ENCODE measurements around the gene SLC39A11. TPM values are rescaled to one million over a fixed set of nuclear protein-coding genes. Genes with fewer than 3 reads are reported as not detected.

The SLC39A11 gene
- polyA plus RNA-seq, 3 donors: 16.6 to 27.9 (median 26.6) TPM

GRCh38 chr17:72930031-72930430 lies 162.5 kb downstream of the SLC39A11 start:
- Mint-ChIP-seq H3K36me3 (peaks cover 30 to 39% of the 10 kb centered on the region in 2 donors), H3K27me3 (ENCODE audit: low read depth in 3 of 3) (peaks cover 0 to 5% (median 0%) of the 10 kb centered on the region in 3 donors), H3K27ac (peak overlapping the region in 3 of 7 donors; percentile 20 to 64 (median 23)), H3K9me3 (no peaks in the 10 kb centered on the region), H3K4me1 (peaks cover 9% of the 10 kb centered on the region), H3K4me3 (no peak overlapping the region)
- intact Hi-C loops (cut with micrococcal nuclease): no loop called here
- TF ChIP-seq, protein P1, sequence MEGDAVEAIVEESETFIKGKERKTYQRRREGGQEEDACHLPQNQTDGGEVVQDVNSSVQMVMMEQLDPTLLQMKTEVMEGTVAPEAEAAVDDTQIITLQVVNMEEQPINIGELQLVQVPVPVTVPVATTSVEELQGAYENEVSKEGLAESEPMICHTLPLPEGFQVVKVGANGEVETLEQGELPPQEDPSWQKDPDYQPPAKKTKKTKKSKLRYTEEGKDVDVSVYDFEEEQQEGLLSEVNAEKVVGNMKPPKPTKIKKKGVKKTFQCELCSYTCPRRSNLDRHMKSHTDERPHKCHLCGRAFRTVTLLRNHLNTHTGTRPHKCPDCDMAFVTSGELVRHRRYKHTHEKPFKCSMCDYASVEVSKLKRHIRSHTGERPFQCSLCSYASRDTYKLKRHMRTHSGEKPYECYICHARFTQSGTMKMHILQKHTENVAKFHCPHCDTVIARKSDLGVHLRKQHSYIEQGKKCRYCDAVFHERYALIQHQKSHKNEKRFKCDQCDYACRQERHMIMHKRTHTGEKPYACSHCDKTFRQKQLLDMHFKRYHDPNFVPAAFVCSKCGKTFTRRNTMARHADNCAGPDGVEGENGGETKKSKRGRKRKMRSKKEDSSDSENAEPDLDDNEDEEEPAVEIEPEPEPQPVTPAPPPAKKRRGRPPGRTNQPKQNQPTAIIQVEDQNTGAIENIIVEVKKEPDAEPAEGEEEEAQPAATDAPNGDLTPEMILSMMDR (IDR thresholded peaks at IDR 0.05): no peak
- no peak overlapping the region for H3K4me2 ChIP-seq (replicated peaks; ENCODE audit: extremely low read depth, low read length, poor library complexity, severe bottlenecking)
- H3K36me3 ChIP-seq (replicated peaks in 1 of 2; ENCODE audit: control insufficient read depth in 1 of 2, insufficient read depth in 2 of 2, low read length in 2 of 2): peaks cover 5 to 37% of the 10 kb centered on the region in 2 donors
- no peak overlapping the region for H2AFZ ChIP-seq (ENCODE audit: insufficient read depth, low read depth, low read length, poor library complexity, severe bottlenecking)
- H3K27ac ChIP-seq (ENCODE audit: low read depth in 1 of 2, low read length in 2 of 2): no peak overlapping the region
- no peaks in the 10 kb centered on the region for H3K4me1 ChIP-seq (ENCODE audit: control insufficient read depth in 1 of 2, insufficient read depth in 2 of 2, low read length in 2 of 2)
- H4K20me1 ChIP-seq (ENCODE audit: insufficient read depth, low read length): peaks cover 12% of the 10 kb centered on the region
- WGBS (ENCODE audit: insufficient coverage): 100% methylated on average over 1 of the region's 2 CpGs
- H3K27me3 ChIP-seq (ENCODE audit: control insufficient read depth in 2 of 2, insufficient read depth in 2 of 2, low read length in 2 of 2): no peaks in the 10 kb centered on the region
- H3K4me3 ChIP-seq (replicated peaks in 1 of 3; ENCODE audit: low read depth in 2 of 3, low read length in 3 of 3): no peak overlapping the region
- no peak for DNase-seq
- peaks cover 5% of the 10 kb centered on the region for H3K79me2 ChIP-seq (ENCODE audit: insufficient read depth, low read length)
- no peaks in the 10 kb centered on the region for H3K9me3 ChIP-seq (replicated peaks in 1 of 2; ENCODE audit: control insufficient read depth in 1 of 2, insufficient read depth in 1 of 2, low read length in 2 of 2)
- H3K9ac ChIP-seq (ENCODE audit: insufficient read depth, low read length, poor library complexity, severe bottlenecking): no peak overlapping the region

GRCh38 chr17:72928454-72929136 lies 163.9 kb downstream of the SLC39A11 start:
- Histone ChIP-seq H3K27me3 (ENCODE audit: control insufficient read depth in 2 of 2, insufficient read depth in 2 of 2, low read length in 2 of 2) (no peaks in the 10 kb centered on the region), H3K36me3 (replicated peaks in 1 of 2; ENCODE audit: control insufficient read depth in 1 of 2, insufficient read depth in 2 of 2, low read length in 2 of 2) (peaks cover 4 to 39% of the 10 kb centered on the region in 2 donors), H3K4me3 (replicated peaks in 1 of 3; ENCODE audit: low read depth in 2 of 3, low read length in 3 of 3) (no peak overlapping the region), H3K4me1 (ENCODE audit: control insufficient read depth in 1 of 2, insufficient read depth in 2 of 2, low read length in 2 of 2) (no peaks in the 10 kb centered on the region), H2AFZ (ENCODE audit: insufficient read depth, low read depth, low read length, poor library complexity, severe bottlenecking) (no peak overlapping the region), H3K9ac (ENCODE audit: insufficient read depth, low read length, poor library complexity, severe bottlenecking) (no peak overlapping the region), H3K79me2 (ENCODE audit: insufficient read depth, low read length) (no peaks in the 10 kb centered on the region), H3K4me2 (replicated peaks; ENCODE audit: extremely low read depth, low read length, poor library complexity, severe bottlenecking) (no peak overlapping the region), H3K27ac (ENCODE audit: low read depth in 1 of 2, low read length in 2 of 2) (peak overlapping the region in 1 of 2 donors; percentile 3), H4K20me1 (ENCODE audit: insufficient read depth, low read length) (peaks cover 12% of the 10 kb centered on the region), H3K9me3 (replicated peaks in 1 of 2; ENCODE audit: control insufficient read depth in 1 of 2, insufficient read depth in 1 of 2, low read length in 2 of 2) (no peaks in the 10 kb centered on the region)
- Mint-ChIP-seq H3K4me1 (peaks cover 9% of the 10 kb centered on the region), H3K27ac (peak overlapping the region in 2 of 7 donors; percentile 22 to 26), H3K36me3 (peaks cover 33 to 37% of the 10 kb centered on the region in 2 donors), H3K27me3 (ENCODE audit: low read depth in 3 of 3) (peaks cover 0 to 5% (median 0%) of the 10 kb centered on the region in 3 donors), H3K4me3 (no peak overlapping the region), H3K9me3 (no peaks in the 10 kb centered on the region)
- 100% methylated on average over 2 of the region's 7 CpGs for WGBS (ENCODE audit: insufficient coverage)
- TF ChIP-seq, protein P1 (IDR thresholded peaks at IDR 0.05): no peak
- DNase-seq: no peak
- intact Hi-C loops (cut with micrococcal nuclease): no loop called here
